Amygdala (tissue), 56 donors: Measurements from ENCODE around the gene SYTL2.

Experiments used
- DNase-seq, 56 donors: peaks; one replicate each; lab custom pipeline; 2025; lab: John Stamatoyannopoulos, UW

The SYTL2 gene

GRCh38 chr11:85767246-85767945 is 43.5 kb downstream of the SYTL2 start:
- DNase-seq: no peak

DNA sequence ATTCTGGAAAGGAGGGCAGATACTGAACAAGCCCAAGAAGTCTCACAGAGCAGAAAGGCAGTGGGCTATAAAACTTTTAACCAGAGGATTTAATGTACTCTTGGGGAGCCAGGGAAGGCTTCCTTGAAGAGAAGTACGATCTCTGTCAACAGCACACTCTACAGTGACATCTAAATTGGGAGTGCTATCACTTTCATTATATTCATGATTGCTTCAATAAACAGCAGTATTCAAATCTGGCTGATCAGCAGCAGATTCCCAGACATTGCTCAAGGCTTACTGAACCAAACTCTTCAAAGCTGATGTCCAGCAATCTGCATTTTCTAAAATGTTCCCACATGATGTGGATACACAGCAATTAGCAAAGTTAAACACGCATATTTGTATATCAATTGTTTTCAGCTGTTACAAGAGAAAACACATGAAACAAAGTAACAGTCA is 44.2 kb downstream of the SYTL2 start:
- no peak for DNase-seq

GRCh38 chr11:85764796-85765195 is 46.1 kb downstream of the SYTL2 start:
- no peak for DNase-seq

- DNase-seq: no peak
Measured at GRCh38 chr11:85762226-85762625, 48.7 kb downstream of the SYTL2 start.

- DNase-seq: no peak
Measured at GRCh38 chr11:85759915-85760314, 51.0 kb downstream of the SYTL2 start.

DNA sequence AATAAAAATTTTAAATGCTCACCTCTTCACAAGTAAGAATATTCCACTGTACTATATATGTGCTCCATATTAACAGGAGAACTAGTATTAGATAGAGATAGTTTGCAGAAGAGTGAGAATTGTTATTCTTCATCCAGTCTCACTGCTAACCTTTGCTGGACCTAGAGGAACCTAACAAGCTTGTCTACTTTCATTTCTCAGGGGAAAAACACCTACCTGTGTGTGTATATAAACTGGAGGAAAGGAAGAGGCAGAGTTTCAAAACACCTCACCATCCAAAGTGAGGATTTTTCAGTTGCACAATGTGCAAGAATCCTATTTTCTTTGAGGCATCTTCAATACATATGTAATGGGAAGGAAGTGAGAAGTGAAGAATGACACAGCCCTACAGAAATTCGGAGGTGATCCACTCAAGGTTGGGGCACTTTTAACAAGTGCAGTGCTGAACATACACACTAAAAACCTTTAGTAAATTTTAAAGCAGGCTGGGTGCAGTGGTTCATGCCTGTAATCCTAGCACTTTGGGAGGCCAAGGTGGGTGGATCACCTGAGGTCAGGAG is 52.4 kb downstream of the SYTL2 start:
- DNase-seq: no peak

GRCh38 chr11:85758026-85758425 is 52.9 kb downstream of the SYTL2 start:
- DNase-seq: no peak

GRCh38 chr11:85756401-85757200 is 54.3 kb downstream of the SYTL2 start:
- no peak for DNase-seq

- no peak for DNase-seq
Measured at GRCh38 chr11:85755701-85756100, 55.2 kb downstream of the SYTL2 start.

GRCh38 chr11:85755285-85755684 is 55.7 kb downstream of the SYTL2 start:
- DNase-seq: no peak

DNA sequence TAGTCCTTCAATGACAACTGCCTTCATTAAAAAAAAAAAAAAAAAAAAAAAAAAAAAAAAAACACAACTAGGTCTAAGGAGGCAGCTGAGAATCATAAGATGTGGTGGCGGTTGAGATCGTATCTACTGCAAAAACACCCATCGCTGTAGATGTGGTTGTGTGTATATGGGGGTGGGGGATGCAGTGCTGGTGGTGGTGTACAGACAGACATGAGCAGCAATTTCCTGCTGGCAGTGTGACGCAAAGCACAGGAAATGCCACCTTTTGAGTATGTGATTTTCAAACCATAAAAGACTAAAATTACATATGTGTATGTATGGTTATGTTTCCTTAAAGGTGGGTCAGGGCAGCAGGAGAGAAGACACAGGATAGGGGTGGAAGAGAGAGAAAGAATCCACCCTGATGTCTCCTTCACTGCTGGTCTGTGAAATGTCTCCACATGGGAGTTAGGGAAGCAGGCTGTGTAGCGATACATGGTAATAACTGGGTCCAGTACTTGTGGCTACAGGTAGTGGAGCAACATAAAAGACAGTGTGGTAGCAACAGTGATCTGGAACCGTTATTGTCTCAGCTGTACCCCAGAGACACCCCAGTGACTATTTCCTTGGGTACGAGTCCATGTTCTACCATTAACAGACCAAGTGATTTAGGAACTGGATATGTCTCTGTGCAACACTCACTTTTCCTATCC is 57.9 kb downstream of the SYTL2 start:
- DNase-seq: no peak

DNA sequence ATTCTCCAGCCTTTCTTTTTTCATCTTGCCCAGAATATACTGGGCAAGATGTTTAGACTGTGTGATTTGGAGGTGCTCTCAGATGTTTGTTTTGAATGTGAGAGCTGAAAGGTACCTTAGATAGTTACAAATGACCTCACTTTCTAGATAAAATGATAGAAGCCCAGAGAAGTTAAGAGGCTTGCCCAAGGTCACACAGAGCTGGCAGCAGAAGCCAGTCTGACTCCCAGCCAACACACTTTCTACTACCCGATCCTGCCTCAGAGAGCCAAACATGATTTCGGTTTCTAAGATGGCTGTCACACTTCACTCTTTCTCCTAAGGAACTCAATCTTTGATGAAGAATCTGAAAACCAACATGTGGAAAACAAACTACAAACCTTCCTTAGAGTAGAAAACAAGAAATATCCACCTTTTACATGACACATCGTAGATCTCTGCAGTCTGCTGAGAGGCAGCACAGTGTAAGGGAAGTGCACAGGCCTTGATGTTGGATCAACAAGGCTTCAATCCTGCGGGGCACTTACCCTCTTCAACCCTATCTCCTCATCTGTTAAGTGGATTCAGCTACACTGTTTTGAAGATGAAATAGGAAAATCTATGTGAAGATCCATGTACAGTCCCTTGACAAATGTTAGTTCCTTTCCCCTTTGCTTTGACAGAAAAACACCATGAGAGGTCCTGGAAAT is 58.6 kb downstream of the SYTL2 start:
- DNase-seq: no peak

DNA sequence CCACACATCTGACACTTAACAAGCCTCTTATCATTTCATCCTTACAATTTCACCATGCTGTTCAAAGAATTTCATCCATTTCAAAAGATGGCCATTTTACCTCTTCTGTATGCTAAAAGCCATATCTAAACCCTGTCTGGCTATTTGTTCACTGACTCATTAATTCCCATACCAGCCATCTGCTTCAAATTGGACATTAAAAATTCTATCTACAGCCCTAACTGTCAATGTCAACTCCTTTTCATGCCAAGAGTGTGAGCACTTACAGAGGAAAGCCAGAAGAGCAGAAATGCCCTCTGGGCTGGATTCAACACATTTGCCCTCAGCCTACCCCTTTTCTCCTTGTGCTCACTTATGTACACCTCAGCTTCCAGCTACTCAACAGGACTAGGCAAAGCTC is 59.2 kb downstream of the SYTL2 start:
- no peak for DNase-seq

GRCh38 chr11:85750646-85751045 is 60.3 kb downstream of the SYTL2 start:
- no peak for DNase-seq

- DNase-seq: no peak
Measured at GRCh38 chr11:85749884-85750283, 61.1 kb downstream of the SYTL2 start.

DNA sequence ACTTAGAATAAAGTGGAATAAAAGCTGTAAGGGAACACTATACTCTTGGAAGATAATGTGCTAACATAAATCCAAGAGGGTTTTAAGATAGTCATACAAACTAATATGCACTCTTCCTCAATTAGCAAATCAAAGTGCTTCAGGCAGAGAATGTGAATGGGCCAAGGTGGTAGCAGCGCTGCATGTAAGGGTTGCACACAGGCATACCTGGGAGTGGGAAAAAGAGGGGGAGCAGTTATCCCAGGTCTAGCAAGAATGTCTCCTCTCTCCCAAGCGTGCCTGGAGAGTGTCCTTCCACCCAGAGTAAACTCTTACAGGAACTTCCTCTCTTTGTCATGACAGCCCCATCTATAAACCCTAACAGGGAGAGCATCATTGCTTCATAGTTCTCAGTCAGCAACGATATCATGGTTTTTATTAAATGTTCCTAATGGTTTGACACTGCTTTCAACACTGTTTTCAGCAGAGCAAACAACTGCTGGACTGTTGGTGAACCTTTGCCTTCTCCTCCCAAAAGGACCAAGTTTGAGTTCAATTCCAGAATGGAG is 61.6 kb downstream of the SYTL2 start:
- DNase-seq: no peak

GRCh38 chr11:85748455-85748891 is 62.5 kb downstream of the SYTL2 start:
- DNase-seq: no peak

DNA sequence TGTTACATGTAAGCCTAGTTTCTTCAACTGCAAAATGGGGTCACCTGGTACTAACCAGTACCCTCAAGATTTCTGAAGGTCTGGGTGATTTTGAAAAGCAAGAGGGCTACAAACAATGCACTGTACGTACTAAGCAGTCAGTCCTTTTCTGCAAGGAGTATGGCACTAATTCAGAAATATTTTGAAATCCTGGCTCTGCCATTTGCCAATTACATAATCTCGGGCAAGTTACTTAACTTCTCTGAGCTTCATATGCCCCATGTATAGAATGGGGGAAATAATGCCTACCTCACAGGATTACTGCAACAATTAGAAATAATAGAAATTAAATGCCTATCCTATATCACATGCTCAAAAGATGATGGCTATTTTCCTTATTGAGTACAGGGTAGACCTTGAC is 64.3 kb downstream of the SYTL2 start:
- no peak for DNase-seq

DNA sequence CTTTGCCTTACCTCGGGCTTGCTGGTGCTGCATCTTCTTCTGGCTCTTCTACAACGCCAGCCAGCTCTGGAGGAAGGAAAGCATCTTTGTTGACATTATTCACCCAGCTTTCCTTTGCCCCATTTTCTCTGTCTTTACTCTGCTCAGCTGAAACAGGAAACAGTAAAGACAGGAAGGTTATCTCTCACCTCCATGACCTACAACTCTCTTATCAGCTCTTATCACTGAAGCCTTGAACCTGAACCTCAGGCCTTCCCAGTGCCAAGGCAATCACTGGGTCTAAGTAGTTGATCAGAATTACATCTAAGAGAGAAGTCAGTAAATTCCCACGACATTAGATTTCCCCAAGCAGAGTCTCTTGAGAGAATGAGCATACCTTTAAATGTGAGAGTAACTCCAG is 65.3 kb downstream of the SYTL2 start:
- DNase-seq: no peak

DNA sequence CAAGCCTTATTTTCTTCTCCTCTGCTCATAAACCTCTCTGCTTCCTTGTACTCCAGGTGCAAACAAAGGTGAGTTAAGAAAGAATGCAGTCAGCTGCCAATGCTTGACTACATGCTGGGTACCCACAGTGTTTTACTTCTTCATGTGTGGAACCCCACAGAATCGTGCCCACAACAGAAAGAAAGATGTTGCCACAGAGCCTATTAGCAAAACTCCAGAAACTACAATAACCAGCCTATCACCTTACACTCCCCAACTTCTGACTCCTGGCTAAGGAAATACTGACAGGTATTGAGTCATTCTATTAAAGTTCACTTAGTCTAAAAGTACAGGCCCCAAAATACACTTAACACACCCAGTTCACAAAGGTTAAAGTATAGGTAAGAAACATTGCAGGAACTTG is 68.1 kb downstream of the SYTL2 start:
- no peak for DNase-seq
